GM12873 (cell line): ENCODE results near the gene FAM216B.

Experiments
- TF ChIP-seq, protein P1 (sequence below): IDR thresholded peaks from 2 replicates; pipeline ENCODE4 v1.5.1; 2012; ENCODE audit warnings: low read depth, mild to moderate bottlenecking, moderate library complexity, low read length, control low read depth; ENCODE audit not compliant: insufficient read depth; ENCODE audit errors: missing control alignments

FAM216B gene

DNA sequence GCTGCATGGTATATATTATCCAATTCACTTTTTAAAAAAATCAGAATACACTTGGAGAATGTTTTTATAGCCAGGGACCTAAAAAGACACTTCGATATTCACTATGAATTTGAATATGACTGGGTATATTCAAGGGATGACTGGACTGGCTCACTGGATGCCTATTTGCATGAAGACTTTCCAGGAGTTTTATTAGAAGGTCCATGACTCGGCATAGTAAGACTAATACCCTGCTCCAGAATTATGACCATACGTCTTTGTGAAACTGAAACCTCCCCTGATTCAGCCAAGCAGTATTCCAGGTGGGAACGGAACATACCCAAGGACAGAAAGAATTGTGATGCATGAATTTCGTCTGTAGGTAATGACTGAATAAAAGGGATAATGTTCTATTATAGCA, 3.9 kb upstream of the FAM216B start:
- TF ChIP-seq, protein P1, sequence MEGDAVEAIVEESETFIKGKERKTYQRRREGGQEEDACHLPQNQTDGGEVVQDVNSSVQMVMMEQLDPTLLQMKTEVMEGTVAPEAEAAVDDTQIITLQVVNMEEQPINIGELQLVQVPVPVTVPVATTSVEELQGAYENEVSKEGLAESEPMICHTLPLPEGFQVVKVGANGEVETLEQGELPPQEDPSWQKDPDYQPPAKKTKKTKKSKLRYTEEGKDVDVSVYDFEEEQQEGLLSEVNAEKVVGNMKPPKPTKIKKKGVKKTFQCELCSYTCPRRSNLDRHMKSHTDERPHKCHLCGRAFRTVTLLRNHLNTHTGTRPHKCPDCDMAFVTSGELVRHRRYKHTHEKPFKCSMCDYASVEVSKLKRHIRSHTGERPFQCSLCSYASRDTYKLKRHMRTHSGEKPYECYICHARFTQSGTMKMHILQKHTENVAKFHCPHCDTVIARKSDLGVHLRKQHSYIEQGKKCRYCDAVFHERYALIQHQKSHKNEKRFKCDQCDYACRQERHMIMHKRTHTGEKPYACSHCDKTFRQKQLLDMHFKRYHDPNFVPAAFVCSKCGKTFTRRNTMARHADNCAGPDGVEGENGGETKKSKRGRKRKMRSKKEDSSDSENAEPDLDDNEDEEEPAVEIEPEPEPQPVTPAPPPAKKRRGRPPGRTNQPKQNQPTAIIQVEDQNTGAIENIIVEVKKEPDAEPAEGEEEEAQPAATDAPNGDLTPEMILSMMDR: no peak

DNA sequence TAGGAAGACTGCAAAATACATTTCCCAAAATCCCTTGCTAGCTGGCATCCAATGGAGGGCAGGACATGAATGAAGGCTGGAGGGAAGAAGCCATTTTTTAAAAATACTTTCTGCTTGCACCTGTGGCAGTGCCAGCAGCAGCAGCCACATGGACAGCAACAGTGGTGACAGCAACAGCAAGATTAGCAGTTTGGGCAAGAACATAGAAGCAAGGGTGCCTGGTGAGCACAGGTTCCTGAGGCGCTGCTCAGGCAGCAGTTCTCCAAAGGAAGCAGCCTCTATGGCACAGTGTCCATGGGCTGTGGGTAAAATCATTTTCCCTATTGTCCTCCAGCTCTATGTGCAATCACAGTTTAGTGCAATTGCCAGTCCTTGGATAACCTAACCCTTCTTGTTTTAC, 1.3 kb upstream of the FAM216B start:
- TF ChIP-seq, protein P1: no peak

DNA sequence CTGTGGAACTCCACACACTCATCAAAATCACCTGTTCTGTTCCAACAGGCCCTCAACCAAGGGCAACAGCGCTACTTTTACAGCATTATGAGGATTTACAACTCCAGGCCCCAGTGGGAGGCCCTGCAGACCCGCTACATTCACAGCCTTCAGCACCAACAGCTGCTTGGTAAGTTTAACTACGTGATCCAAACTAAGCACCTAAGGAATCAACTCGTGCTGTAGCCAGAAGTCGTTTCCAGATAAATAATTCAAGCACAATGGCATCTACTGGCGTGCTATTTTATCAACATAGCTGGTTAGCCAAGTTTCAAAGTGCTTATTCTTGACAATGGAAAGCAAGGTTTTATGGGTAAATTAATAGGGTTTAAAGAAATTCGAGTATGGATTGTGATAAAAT, 5.3 kb downstream of the FAM216B start:
- TF ChIP-seq, protein P1: no peak

DNA sequence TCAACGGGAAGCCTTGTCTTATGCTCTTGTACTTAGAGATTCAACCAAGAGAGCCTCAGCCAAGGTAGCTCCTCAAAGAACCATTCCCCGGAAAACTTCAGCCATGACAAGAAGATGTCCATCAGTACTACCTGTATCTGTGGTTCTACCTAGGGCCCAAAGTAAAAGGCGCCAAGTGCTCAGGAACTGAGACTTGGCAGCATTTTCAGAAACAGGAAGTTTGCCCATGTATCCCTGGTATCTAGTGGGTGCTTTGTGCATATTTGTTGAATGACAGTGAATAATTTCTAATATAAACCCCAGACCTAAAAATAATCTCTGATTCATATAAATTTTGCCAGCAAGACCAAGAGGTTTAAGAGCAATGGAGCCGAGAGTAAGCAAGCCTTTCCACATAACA, 7.2 kb downstream of the FAM216B start:
- TF ChIP-seq, protein P1: no peak

DNA sequence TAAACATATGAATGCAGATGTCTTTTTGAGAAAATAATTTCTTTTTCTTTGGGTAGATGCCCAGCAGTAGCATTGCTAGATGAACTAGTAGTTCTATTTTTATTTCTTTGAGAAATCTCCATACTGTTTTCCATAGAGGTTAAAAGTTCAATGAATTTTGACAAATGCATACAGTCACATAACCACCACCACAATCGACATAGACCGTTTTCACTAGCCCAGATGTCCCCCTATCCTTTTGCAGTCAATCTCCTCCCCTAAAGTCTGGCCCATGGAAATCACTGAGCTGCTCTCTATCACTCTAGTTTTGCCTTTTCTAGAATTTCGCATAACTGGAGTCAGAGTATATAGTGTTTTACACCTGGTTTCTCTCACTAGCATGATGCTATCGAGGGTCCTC, 10.8 kb downstream of the FAM216B start:
- TF ChIP-seq, protein P1: no peak

DNA sequence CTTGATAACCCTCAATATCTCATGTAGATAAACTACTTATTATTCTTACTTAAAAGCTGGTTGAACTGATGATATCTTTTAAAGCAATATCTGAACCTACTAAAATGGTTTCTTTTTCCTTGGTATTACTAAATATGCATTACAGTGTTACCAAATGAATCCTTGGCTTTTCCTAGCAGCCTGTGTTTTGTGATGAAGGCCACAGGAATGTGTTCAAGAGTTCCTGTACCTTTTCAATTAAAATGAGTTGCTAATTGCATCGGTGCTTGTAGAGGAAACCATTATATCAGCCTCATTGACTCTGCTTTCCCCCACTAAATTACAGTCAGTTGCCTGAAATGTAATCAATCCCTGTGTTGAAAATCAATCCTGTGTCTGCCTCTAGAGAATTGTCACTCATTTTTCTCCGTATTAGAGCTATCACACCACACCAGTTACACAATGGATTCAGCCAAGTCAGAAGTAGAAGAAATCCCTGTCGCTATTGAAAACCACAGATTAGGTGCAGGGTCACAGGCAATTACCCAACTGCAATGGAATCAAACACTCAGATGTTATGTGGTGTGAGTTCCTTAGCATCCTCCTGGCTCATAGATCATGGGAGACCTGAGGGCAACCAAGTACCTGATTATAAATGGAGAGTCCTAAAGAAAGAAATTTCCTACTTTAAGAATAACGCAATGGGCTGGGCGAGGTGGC, 13.3 kb downstream of the FAM216B start:
- TF ChIP-seq, protein P1: no peak

DNA sequence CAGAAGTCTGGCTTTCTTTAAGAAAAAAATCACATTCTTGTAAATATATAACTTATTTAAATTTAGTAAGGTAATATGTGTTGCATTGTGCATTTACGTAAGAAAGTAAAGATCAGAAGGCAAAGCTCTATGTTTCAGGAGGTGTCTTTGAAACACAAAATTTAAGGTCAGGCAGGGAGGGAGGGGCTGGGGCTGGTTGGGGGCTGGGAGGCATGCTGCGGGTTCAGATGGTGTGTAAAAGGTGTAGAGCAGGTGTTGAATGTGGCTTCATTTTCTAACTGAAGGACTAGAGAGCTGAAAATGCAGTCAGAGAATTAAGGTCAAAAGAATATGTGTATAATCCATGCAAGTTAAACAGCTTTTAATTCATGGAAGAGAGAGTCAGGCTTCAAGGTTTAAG, 14.3 kb downstream of the FAM216B start:
- TF ChIP-seq, protein P1: no peak
